GM18505 (cell line): ENCODE data around the gene B3GAT1.

Experiments used
- ATAC-seq: cut with Tn5 transposase; IDR thresholded peaks from one replicate; pipeline ENCODE4 v1.9.1; 2021; ENCODE audit not compliant: unreplicated experiment
- POLR2A ChIP-seq: IDR thresholded peaks from 4 replicates; pipeline ENCODE4 v1.6.1; 2011; ENCODE audit warnings: borderline replicate concordance; ENCODE audit not compliant: insufficient read depth, insufficient read length; ENCODE audit errors: extremely low read depth

B3GAT1 gene

GRCh38 chr11:134386945-134387344 lies 25.1 kb downstream of the B3GAT1 start:
- ATAC-seq, result no peak
- no peak for TF ChIP-seq POLR2A

GRCh38 chr11:134385774-134386565 lies 26.1 kb downstream of the B3GAT1 start:
- ATAC-seq, result no peak
- no peak for TF ChIP-seq POLR2A

GRCh38 chr11:134385171-134385570 lies 26.9 kb downstream of the B3GAT1 start:
- no peak for TF ChIP-seq POLR2A
- no peak for ATAC-seq

- TF ChIP-seq POLR2A, result no peak
- ATAC-seq, result no peak
Measured at GRCh38 chr11:134384406-134384805, 27.6 kb downstream of the B3GAT1 start.

GRCh38 chr11:134383576-134384221 lies 28.3 kb downstream of the B3GAT1 start:
- no peak for TF ChIP-seq POLR2A
- no peak for ATAC-seq

- TF ChIP-seq POLR2A, result no peak
- ATAC-seq, result no peak
Measured at GRCh38 chr11:134382830-134383229, 29.2 kb downstream of the B3GAT1 start.

- no peak for TF ChIP-seq POLR2A
- ATAC-seq, result no peak
Measured at GRCh38 chr11:134382257-134382656, 29.8 kb downstream of the B3GAT1 start.

- no peak for TF ChIP-seq POLR2A
- no peak for ATAC-seq
Measured at GRCh38 chr11:134380785-134381184, 31.3 kb downstream of the B3GAT1 start.

- ATAC-seq, result no peak
Measured at GRCh38 chr11:134380229-134380628, 31.8 kb downstream of the B3GAT1 start.

GRCh38 chr11:134379241-134379640 lies 32.8 kb downstream of the B3GAT1 start:
- ATAC-seq, result no peak
- TF ChIP-seq POLR2A, result no peak

More at GRCh38 chr11:134380229-134380628, 31.8 kb downstream of the B3GAT1 start:
- no peak for TF ChIP-seq POLR2A

GRCh38 chr11:134377876-134378275 lies 34.2 kb downstream of the B3GAT1 start:
- TF ChIP-seq POLR2A, result no peak
- no peak for ATAC-seq

GRCh38 chr11:134376150-134376921 lies 35.7 kb downstream of the B3GAT1 start:
- no peak for TF ChIP-seq POLR2A
- ATAC-seq, result no peak

- ATAC-seq, result no peak
- no peak for TF ChIP-seq POLR2A
Measured at GRCh38 chr11:134374891-134375550, 37.0 kb downstream of the B3GAT1 start.
